Lung microvascular endothelial cell (primary cell): ENCODE data around the gene CPN2. TPM values are rescaled to one million over a fixed set of nuclear protein-coding genes. Genes with fewer than 3 reads are reported as not detected.

Source experiments
- DNase-seq, 2 donors: peaks; one replicate each; pipeline versions ENCODE4 v3.0.0 to v3.0.0-alpha.2; 2010; ENCODE audit warnings: low read depth in 2 of 2
- total RNA-seq: library from RNA; depleted of rRNA; stranded (reverse); fragments of >200 nt; gene quantifications from 2 replicates; pipeline ENCODE4 v1.2.1, GENCODE V29; 2014

Gene CPN2
- total RNA-seq, result not detected in 2 replicates

- no peak for DNase-seq
Measured at GRCh38 chr3:194351080-194351672, at the start of gene CPN2. CPN2 (minus strand) TSS chr3:194351328; CDS start chr3:194342702, 8,626 bp downstream.

- DNase-seq, result no peak
Measured at GRCh38 chr3:194399874-194400411, 48.8 kb upstream of the CPN2 start.

- DNase-seq, result peak in 1 of 2 donors; percentile 17
Measured at GRCh38 chr3:194399166-194399565, 48.0 kb upstream of the CPN2 start, which contains the start of gene GP5. GP5 (minus strand) TSS chr3:194399266; CDS start chr3:194398282, 984 bp downstream.

- DNase-seq, result peak; percentile 30 to 31
Measured at GRCh38 chr3:194397757-194398312, 46.7 kb upstream of the CPN2 start.

GRCh38 chr3:194396859-194397756 is 46.0 kb upstream of the CPN2 start:
- peak in 1 of 2 donors; percentile 21 for DNase-seq

- DNase-seq, result no peak
Measured at GRCh38 chr3:194396539-194396858, 45.4 kb upstream of the CPN2 start.

GRCh38 chr3:194395778-194396538 is 44.8 kb upstream of the CPN2 start:
- peak in 1 of 2 donors; percentile 52 for DNase-seq

- peak; percentile 29 to 83 for DNase-seq
Measured at GRCh38 chr3:194395212-194395611, 44.1 kb upstream of the CPN2 start.

GRCh38 chr3:194392576-194392975 is 41.4 kb upstream of the CPN2 start:
- DNase-seq, result no peak

GRCh38 chr3:194390835-194391234 is 39.7 kb upstream of the CPN2 start:
- DNase-seq, result no peak

- no peak for DNase-seq
Measured at GRCh38 chr3:194389269-194389668, 38.1 kb upstream of the CPN2 start.

GRCh38 chr3:194387926-194388418 is 36.8 kb upstream of the CPN2 start:
- DNase-seq, result no peak

- DNase-seq, result no peak
Measured at GRCh38 chr3:194387276-194387675, 36.1 kb upstream of the CPN2 start.

GRCh38 chr3:194386648-194387047 is 35.5 kb upstream of the CPN2 start:
- DNase-seq, result peak in 1 of 2 donors; percentile 29

- DNase-seq, result no peak
Measured at GRCh38 chr3:194386066-194386465, 34.9 kb upstream of the CPN2 start.

- DNase-seq, result no peak
Measured at GRCh38 chr3:194384569-194385001, 33.5 kb upstream of the CPN2 start.

GRCh38 chr3:194384156-194384555 is 33.0 kb upstream of the CPN2 start:
- no peak for DNase-seq

- DNase-seq, result no peak
Measured at GRCh38 chr3:194383276-194383940, 32.3 kb upstream of the CPN2 start.

GRCh38 chr3:194382892-194383223 is 31.7 kb upstream of the CPN2 start:
- DNase-seq, result no peak

- DNase-seq, result no peak
Measured at GRCh38 chr3:194382196-194382891, 31.2 kb upstream of the CPN2 start.
